Activated CD4-positive, alpha-beta memory T cell treated with anti-CD3 and anti-CD28 coated beads, Interleukin-2, amount 10 ng/mL, durations not matched to agents 7 days and 5 days (primary cell): ENCODE results near the gene ACOXL. TPM values are rescaled to one million over a fixed set of nuclear protein-coding genes. Genes with fewer than 3 reads are reported as not detected.

ENCODE experiments used
- CTCF ChIA-PET: fragments of 350-600 bp; sonication (Branson Sonifier 250); formaldehyde crosslinking; loops from one replicate; lab custom pipeline; 2021; ENCODE audit warnings: antibody characterized with exemption, inconsistent platforms; lab: Charles Lee
- POLR2A ChIA-PET: fragments of 350-600 bp; sonication (Branson Sonifier 250); formaldehyde crosslinking; loops from one replicate; lab custom pipeline; 2021; ENCODE audit warnings: antibody characterized with exemption; lab: Charles Lee
- DNase-seq: peaks from one replicate; pipeline ENCODE4 v3.0.0-alpha.2; 2020
- H3K27ac Mint-ChIP-seq: one replicate; pipeline ENCODE4 v1.8.0; 2021; ENCODE audit warnings: mild to moderate bottlenecking, mixed read lengths
- H3K27me3 Mint-ChIP-seq: one replicate; pipeline ENCODE4 v1.8.0; 2021; ENCODE audit warnings: mixed read lengths
- H3K36me3 Mint-ChIP-seq: one replicate; pipeline ENCODE4 v1.8.0; 2021; ENCODE audit warnings: low read depth, mixed read lengths
- H3K4me1 Mint-ChIP-seq: one replicate; pipeline ENCODE4 v1.8.0; 2021; ENCODE audit warnings: mixed read lengths
- H3K4me3 Mint-ChIP-seq: one replicate; pipeline ENCODE4 v1.8.0; 2021; ENCODE audit warnings: mild to moderate bottlenecking, mixed read lengths
- H3K9me3 Mint-ChIP-seq: one replicate; pipeline ENCODE4 v1.8.0; 2021; ENCODE audit warnings: mixed read lengths
- total RNA-seq, 2 experiments: library from RNA; stranded (reverse); gene quantifications; one replicate each; pipeline ENCODE4 v1.2.3, GENCODE V29; 2021

Gene ACOXL
- total RNA-seq, 2 experiments from 2014 or later = 0.18 to 0.30 TPM

- no peaks in the 10 kb centered on the region for H3K4me1 Mint-ChIP-seq
- no peak overlapping the region for H3K4me3 Mint-ChIP-seq
- DNase-seq = no peak
- H3K9me3 Mint-ChIP-seq = peaks cover 18% of the 10 kb centered on the region
- ChIA-PET POLR2A (no interaction called here), CTCF (no interaction called here)
- peaks cover 3% of the 10 kb centered on the region for H3K27me3 Mint-ChIP-seq
- peaks cover 11% of the 10 kb centered on the region for H3K36me3 Mint-ChIP-seq
- no peak overlapping the region for H3K27ac Mint-ChIP-seq
Observed at GRCh38 chr2:110929528-110929927, 197.2 kb downstream of the ACOXL start.

DNA sequence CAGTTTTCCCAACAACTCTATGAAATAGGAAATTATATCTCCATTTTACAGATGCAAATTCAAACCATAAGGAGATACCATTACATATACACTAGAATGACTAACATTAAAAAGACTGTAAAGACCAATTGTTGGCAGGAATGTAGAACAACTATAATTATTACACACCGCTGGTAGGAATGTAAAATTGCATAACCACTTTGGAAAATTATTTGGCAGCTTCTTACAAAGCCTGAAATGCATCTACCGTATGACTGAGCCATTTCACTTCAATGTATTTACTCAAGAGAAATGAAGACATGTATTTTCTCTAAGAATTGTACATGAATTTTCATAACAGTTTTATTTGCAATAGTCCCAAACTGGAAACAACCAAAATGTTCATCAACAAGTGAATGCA lies 199.3 kb downstream of the ACOXL start:
- POLR2A ChIA-PET = no interaction called here
- H3K27me3 Mint-ChIP-seq = peaks cover 3% of the 10 kb centered on the region

DNA sequence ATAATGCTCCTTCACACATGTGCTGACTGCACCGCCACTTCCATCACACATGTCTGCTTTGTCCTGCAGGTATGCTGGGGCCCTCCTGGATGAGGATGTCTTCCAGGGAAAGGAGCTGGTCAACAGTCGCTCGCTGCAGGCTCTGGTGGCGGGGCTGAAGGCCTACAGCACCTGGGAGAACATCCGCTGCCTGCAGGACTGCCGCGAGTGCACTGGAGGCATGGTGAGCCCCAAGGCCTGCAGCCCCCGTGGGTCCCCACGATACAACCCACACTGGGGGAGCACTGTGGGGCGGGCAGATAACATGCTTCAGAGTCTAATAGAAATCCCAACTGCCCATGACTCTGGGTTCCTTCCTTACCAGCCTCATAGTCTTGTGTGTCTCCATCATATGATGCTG lies 201.0 kb downstream of the ACOXL start:
- Mint-ChIP-seq H3K27me3 (peaks cover 3% of the 10 kb centered on the region), H3K4me3 (no peak overlapping the region), H3K4me1 (no peaks in the 10 kb centered on the region), H3K36me3 (peaks cover 11% of the 10 kb centered on the region), H3K9me3 (peaks cover 15% of the 10 kb centered on the region), H3K27ac (no peak overlapping the region)
- POLR2A ChIA-PET = no interaction called here
- DNase-seq = no peak
- CTCF ChIA-PET = no interaction called here

More for the DNA sequence above, 199.3 kb downstream of the ACOXL start:
- Mint-ChIP-seq H3K9me3 (peaks cover 18% of the 10 kb centered on the region), H3K27ac (no peak overlapping the region), H3K4me1 (no peaks in the 10 kb centered on the region), H3K36me3 (peaks cover 11% of the 10 kb centered on the region), H3K4me3 (no peak overlapping the region)
- DNase-seq = no peak
- CTCF ChIA-PET = no interaction called here

- H3K4me3 Mint-ChIP-seq = no peak overlapping the region
- no peak overlapping the region for H3K27ac Mint-ChIP-seq
- peaks cover 5% of the 10 kb centered on the region for H3K27me3 Mint-ChIP-seq
- no peaks in the 10 kb centered on the region for H3K4me1 Mint-ChIP-seq
- H3K9me3 Mint-ChIP-seq = peaks cover 7% of the 10 kb centered on the region
- ChIA-PET CTCF (no interaction called here), POLR2A (no interaction called here)
- peaks cover 6% of the 10 kb centered on the region for H3K36me3 Mint-ChIP-seq
- DNase-seq = no peak
Observed at GRCh38 chr2:110934948-110935347, 202.6 kb downstream of the ACOXL start.

- Mint-ChIP-seq H3K9me3 (no peaks in the 10 kb centered on the region), H3K4me1 (no peaks in the 10 kb centered on the region), H3K36me3 (no peaks in the 10 kb centered on the region), H3K27ac (no peak overlapping the region), H3K27me3 (peaks cover 17% of the 10 kb centered on the region), H3K4me3 (no peak overlapping the region)
- POLR2A ChIA-PET = no interaction called here
- CTCF ChIA-PET = no interaction called here
- no peak for DNase-seq
Observed at GRCh38 chr2:110940376-110940910, 208.1 kb downstream of the ACOXL start.

GRCh38 chr2:110941226-110941625 lies 208.9 kb downstream of the ACOXL start:
- Mint-ChIP-seq H3K27ac (no peak overlapping the region), H3K4me3 (no peak overlapping the region), H3K9me3 (no peaks in the 10 kb centered on the region), H3K4me1 (no peaks in the 10 kb centered on the region), H3K27me3 (peaks cover 23% of the 10 kb centered on the region), H3K36me3 (no peaks in the 10 kb centered on the region)
- ChIA-PET POLR2A (no interaction called here), CTCF (no interaction called here)
- DNase-seq = no peak

- H3K9me3 Mint-ChIP-seq = no peaks in the 10 kb centered on the region
- no peak for DNase-seq
- H3K36me3 Mint-ChIP-seq = no peaks in the 10 kb centered on the region
- H3K27me3 Mint-ChIP-seq = peaks cover 27% of the 10 kb centered on the region
- ChIA-PET CTCF (no interaction called here), POLR2A (no interaction called here)
- no peak overlapping the region for H3K27ac Mint-ChIP-seq
- no peaks in the 10 kb centered on the region for H3K4me1 Mint-ChIP-seq
- H3K4me3 Mint-ChIP-seq = no peak overlapping the region
Observed at GRCh38 chr2:110943070-110943634, 210.8 kb downstream of the ACOXL start.

DNA sequence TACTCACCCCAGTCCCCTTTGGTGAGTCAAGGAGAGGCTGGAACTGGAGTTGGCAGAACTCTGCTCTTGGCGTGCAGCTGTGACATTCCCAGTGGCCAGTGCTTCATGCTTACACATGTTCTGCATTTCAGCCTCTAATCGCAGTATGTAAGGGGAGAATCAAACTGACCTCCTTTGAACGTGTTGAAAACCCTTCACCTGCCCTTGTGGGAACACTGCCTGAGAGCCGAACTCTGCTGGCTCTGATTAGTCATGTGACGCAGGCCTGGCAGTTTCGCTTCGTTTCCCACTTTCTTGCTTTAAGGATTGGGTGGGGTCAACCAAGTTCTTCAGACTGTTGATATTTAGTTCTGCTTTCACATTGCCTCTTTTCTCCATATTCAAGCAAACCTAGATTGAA lies 214.5 kb downstream of the ACOXL start:
- peaks cover 17% of the 10 kb centered on the region for H3K27me3 Mint-ChIP-seq
- CTCF ChIA-PET = no interaction called here
- no peak overlapping the region for H3K27ac Mint-ChIP-seq
- DNase-seq = no peak
- no peak overlapping the region for H3K4me3 Mint-ChIP-seq
- H3K36me3 Mint-ChIP-seq = no peaks in the 10 kb centered on the region
- POLR2A ChIA-PET = no interaction called here
- no peaks in the 10 kb centered on the region for H3K4me1 Mint-ChIP-seq
- no peaks in the 10 kb centered on the region for H3K9me3 Mint-ChIP-seq

- Mint-ChIP-seq H3K36me3 (no peaks in the 10 kb centered on the region), H3K9me3 (no peaks in the 10 kb centered on the region), H3K4me3 (no peak overlapping the region), H3K4me1 (no peaks in the 10 kb centered on the region), H3K27me3 (peaks cover 20% of the 10 kb centered on the region), H3K27ac (no peak overlapping the region)
- CTCF ChIA-PET = no interaction called here
- POLR2A ChIA-PET = interaction anchor here (0.5 kb wide), 1 partner anchor 212 kb away, joined by 3 read pairs; no protein-coding TSS in a partner anchor
- DNase-seq = no peak
Observed at GRCh38 chr2:110948027-110948674, 215.8 kb downstream of the ACOXL start.

- DNase-seq = no peak
- H3K4me1 Mint-ChIP-seq = no peaks in the 10 kb centered on the region
- H3K9me3 Mint-ChIP-seq = no peaks in the 10 kb centered on the region
- H3K36me3 Mint-ChIP-seq = no peaks in the 10 kb centered on the region
- H3K27ac Mint-ChIP-seq = no peak overlapping the region
- peaks cover 31% of the 10 kb centered on the region for H3K27me3 Mint-ChIP-seq
- H3K4me3 Mint-ChIP-seq = no peak overlapping the region
- ChIA-PET POLR2A (no interaction called here), CTCF (no interaction called here)
Observed at GRCh38 chr2:110950281-110950680, 217.9 kb downstream of the ACOXL start.

- Mint-ChIP-seq H3K27me3 (peaks cover 31% of the 10 kb centered on the region), H3K4me1 (no peaks in the 10 kb centered on the region), H3K9me3 (no peaks in the 10 kb centered on the region), H3K36me3 (no peaks in the 10 kb centered on the region), H3K27ac (no peak overlapping the region), H3K4me3 (no peak overlapping the region)
- ChIA-PET POLR2A (no interaction called here), CTCF (no interaction called here)
- no peak for DNase-seq
Observed at GRCh38 chr2:110955045-110955444, 222.7 kb downstream of the ACOXL start.

DNA sequence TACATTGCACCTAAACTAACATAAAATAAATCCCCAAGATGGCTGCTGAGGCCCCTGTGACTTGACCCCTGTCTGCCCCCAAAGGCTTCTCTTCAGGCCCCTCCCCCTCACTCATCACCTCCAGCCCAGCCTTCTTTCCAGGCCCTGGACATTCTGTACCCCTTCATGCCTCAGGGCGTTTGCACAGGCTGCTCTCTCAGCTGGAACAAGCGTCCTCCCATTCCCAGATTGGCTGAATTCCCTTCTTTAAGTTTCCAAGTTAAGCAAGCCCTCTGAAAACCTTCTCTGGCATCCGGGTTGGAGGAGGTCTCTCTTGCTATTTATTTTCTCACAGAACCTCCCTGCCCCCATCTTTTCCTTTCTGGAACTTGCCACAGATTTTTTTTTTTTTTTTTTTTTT lies 223.2 kb downstream of the ACOXL start:
- Mint-ChIP-seq H3K27me3 (peaks cover 31% of the 10 kb centered on the region), H3K4me1 (no peaks in the 10 kb centered on the region), H3K4me3 (no peak overlapping the region), H3K36me3 (no peaks in the 10 kb centered on the region), H3K9me3 (no peaks in the 10 kb centered on the region), H3K27ac (no peak overlapping the region)
- POLR2A ChIA-PET = no interaction called here
- CTCF ChIA-PET = interaction anchor here (0.6 kb wide), 1 partner anchor 205 kb away, joined by 4 read pairs; no protein-coding TSS in a partner anchor
- no peak for DNase-seq

- peaks cover 30% of the 10 kb centered on the region for H3K27me3 Mint-ChIP-seq
- H3K9me3 Mint-ChIP-seq = no peaks in the 10 kb centered on the region
- H3K4me3 Mint-ChIP-seq = no peak overlapping the region
- no peak overlapping the region for H3K27ac Mint-ChIP-seq
- ChIA-PET CTCF (no interaction called here), POLR2A (no interaction called here)
- H3K4me1 Mint-ChIP-seq = no peaks in the 10 kb centered on the region
- no peak for DNase-seq
- H3K36me3 Mint-ChIP-seq = no peaks in the 10 kb centered on the region
Observed at GRCh38 chr2:110957293-110957692, 224.9 kb downstream of the ACOXL start.
